GM10847 (cell line): ENCODE results near the gene PGM1.

Experiments
- POLR2A ChIP-seq: IDR thresholded peaks from 2 replicates; pipeline ENCODE4 v1.6.1; 2011; ENCODE audit not compliant: insufficient read length; ENCODE audit errors: extremely low read depth

The PGM1 gene

GRCh38 chr1:63593303-63593885 lies at the start of gene PGM1:
PGM1 (plus strand) TSS chr1:63593411; CDS start chr1:63593489, 78 bp downstream.
- peak; percentile 30 for TF ChIP-seq POLR2A

DNA sequence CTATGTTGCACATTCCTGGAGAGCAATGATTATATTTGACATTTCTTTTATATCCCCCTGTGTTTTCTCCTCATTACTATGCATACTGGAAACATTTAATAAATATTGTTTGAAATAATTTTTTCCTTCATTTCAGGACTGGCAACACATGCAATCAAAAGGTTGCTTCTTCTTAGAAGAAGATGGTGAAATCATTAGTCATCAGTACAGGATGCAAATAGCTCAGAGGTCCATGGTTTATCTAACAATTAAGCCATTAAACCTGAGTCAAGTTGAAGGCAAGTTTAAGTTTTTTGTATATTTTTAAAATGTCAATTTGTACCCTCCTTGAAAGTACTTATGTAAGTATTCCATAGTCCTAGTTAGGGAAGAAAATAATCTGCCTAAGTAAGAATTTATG lies 47.4 kb upstream of the PGM1 start:
- TF ChIP-seq POLR2A: no peak

DNA sequence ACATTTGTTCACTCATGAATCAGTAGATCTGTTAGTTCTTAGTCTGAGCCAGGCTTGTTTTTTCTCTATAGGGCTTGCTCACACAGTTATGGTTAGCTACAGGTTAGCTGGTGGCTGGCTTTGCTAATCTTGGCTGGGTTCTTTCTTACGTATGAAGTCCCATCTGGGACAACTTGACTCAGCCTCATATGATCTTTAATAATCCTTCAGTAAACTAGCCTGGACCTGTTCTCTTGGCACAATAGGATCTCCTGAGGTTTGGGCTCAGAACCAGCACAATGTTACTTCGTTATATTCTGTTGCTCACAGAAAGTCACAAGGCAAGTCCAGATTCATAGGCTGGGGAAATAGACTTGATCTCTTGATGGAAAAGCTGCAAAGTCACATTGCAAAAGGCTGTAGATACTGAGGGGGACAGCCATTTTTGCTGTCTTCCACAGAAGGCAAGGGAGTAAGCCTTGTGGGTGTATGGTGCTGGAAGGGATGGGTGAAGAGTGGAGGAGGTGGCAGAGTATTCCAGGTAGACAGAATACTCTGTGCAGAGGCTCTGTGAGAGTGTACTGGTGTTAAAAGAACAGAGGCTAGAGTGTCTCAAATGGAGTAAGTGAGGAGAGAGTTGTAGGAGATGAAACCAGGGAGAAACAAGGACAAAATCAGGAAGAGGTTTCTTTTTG lies 45.5 kb upstream of the PGM1 start:
- no peak for TF ChIP-seq POLR2A

GRCh38 chr1:63548303-63548702 lies 44.9 kb upstream of the PGM1 start:
- no peak for TF ChIP-seq POLR2A

GRCh38 chr1:63548877-63549276 lies 44.3 kb upstream of the PGM1 start:
- no peak for TF ChIP-seq POLR2A

- TF ChIP-seq POLR2A: no peak
Measured at GRCh38 chr1:63555480-63555879, 37.7 kb upstream of the PGM1 start.

DNA sequence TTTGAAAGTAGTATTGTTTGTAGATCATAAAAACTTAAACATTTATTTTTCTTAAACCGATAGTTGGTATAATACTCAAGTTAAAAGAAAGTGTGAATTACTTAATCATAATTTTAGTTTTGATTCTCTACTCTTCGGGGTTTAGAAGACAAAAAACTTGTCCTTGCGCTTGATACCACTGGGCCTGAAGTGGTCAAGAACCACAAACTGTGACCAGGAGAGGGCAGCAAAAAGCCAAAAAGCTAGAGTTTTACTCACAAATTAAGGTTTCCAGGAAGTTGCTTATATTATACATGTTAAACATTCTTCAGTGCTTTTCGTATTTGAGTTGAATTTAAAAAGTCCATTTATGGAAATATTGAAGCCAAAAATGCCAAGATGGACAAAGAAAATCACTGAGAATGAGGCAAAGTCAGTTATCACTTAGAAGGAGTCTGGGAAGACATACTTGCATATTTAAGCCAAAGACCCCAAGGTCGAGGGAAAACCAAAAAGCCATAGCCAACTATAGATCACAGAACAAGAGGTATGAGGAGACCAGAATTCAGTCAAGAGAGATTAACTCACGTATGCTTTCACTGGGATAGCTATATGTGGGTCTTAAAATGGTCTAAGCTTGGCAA lies 35.7 kb upstream of the PGM1 start:
- TF ChIP-seq POLR2A: no peak

DNA sequence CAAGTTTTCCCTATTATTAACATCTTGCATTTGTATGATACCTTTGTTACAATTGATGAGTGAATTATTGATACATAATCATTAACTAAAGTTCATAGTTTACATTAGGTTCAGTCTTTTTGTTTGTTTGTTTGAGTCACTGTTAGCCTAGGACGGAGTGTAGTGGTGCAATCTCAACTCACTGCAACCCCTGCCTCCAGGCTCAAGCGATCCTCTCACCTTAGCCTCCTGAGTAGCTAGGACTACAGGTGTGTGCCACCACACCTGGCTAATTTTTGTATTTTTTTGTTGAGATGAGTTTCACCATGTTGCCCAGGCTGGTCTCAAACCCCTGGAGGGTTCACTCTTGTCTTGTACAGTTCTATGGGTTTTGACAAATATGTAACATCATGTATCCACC lies 33.9 kb upstream of the PGM1 start:
- no peak for TF ChIP-seq POLR2A

GRCh38 chr1:63563745-63564144 lies 29.5 kb upstream of the PGM1 start:
- no peak for TF ChIP-seq POLR2A

- TF ChIP-seq POLR2A: no peak
Measured at GRCh38 chr1:63569068-63569467, 24.1 kb upstream of the PGM1 start.

- TF ChIP-seq POLR2A: no peak
Measured at GRCh38 chr1:63569640-63570316, 23.4 kb upstream of the PGM1 start.

GRCh38 chr1:63575340-63575826 lies 17.8 kb upstream of the PGM1 start:
- TF ChIP-seq POLR2A: no peak

DNA sequence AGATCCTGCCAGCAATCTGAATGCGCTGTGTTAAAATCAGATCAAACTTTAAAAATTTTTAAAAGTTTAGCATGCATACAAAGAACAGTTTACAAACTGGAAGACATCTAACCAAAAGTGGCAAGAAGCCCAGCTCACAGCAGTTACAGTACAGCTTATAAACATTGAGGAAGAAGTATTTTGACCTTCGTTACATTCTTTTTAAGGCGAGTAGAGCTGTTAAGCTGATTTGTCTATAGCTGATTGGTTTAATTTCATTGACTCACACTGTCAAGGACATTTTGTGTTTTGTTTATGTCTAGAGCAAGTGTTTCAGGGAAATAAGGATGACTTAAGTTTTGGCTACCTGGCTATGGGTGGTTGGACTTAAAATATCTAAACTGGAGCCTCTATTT lies 3.0 kb upstream of the PGM1 start:
- no peak for TF ChIP-seq POLR2A

DNA sequence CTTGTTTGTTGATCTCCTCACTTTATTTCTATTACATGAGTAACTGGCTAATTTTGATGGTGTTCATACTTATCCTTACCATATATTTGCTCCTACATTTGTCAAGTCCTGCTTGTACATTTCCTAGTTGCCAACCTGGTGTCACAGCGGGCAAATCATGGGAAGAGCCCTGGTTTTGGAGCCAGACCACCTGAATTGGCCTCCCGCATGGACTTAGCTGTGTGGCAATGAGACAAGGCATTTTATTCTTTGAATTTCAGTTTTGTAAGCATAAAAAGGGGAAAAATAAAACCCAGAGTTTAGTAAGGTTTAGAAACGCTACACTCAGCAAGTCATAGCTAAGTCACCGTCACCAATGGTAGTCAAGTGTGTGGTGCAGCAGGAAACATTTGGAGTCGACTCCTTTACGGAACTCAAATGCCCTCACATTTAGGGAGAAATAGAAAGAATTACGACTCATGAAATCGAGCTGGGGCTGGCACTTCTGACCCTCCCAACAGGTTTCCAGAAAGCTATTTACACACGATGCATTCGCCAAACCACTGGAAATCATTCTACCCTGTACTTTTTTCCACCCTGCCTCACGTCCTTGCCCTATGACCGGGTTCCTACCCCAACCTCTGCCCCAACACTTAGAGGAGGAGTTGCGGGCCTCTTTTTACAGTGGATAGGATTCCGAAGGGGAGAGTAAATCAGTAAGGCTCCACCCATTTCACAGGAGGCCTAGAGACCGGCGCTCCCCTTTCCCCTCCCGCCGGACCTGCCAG lies 492 bp upstream of the PGM1 start:
- no peak for TF ChIP-seq POLR2A

- no peak for TF ChIP-seq POLR2A
Measured at GRCh38 chr1:63593886-63594605, 835 bp downstream of the PGM1 start.

GRCh38 chr1:63595435-63595834 lies 2.2 kb downstream of the PGM1 start:
- TF ChIP-seq POLR2A: no peak
